HG02840 (cell line): ENCODE measurements around the gene HTRA3.

Source experiments
- ATAC-seq: cut with Tn5 transposase; IDR thresholded peaks from one replicate; pipeline ENCODE4 v1.9.1; 2021; ENCODE audit warnings: mild to moderate bottlenecking, moderate library complexity, moderate number of reproducible peaks; ENCODE audit not compliant: unreplicated experiment, low FRiP score

HTRA3 gene

GRCh38 chr4:8306511-8307021 lies 37.0 kb downstream of the HTRA3 start:
- ATAC-seq, result no peak

- no peak for ATAC-seq
Measured at GRCh38 chr4:8307121-8307520, 37.6 kb downstream of the HTRA3 start.

- ATAC-seq, result no peak
Measured at GRCh38 chr4:8307714-8308113, 38.2 kb downstream of the HTRA3 start.

GRCh38 chr4:8308144-8308543 lies 38.6 kb downstream of the HTRA3 start:
- no peak for ATAC-seq

- no peak for ATAC-seq
Measured at GRCh38 chr4:8308856-8309771, 39.6 kb downstream of the HTRA3 start.

GRCh38 chr4:8310306-8310705 lies 40.8 kb downstream of the HTRA3 start:
- no peak for ATAC-seq

GRCh38 chr4:8311101-8312068 lies 41.8 kb downstream of the HTRA3 start:
- ATAC-seq, result no peak

- ATAC-seq, result no peak
Measured at GRCh38 chr4:8312069-8312445, 42.5 kb downstream of the HTRA3 start.

- ATAC-seq, result no peak
Measured at GRCh38 chr4:8312976-8313375, 43.4 kb downstream of the HTRA3 start.

GRCh38 chr4:8314691-8315255 lies 45.2 kb downstream of the HTRA3 start:
- ATAC-seq, result no peak

GRCh38 chr4:8315435-8316250 lies 46.1 kb downstream of the HTRA3 start:
- ATAC-seq, result no peak

GRCh38 chr4:8316251-8316771 lies 46.8 kb downstream of the HTRA3 start:
- ATAC-seq, result no peak

GRCh38 chr4:8316911-8317351 lies 47.4 kb downstream of the HTRA3 start:
- no peak for ATAC-seq

- ATAC-seq, result no peak
Measured at GRCh38 chr4:8317474-8317873, 47.9 kb downstream of the HTRA3 start.

- ATAC-seq, result no peak
Measured at GRCh38 chr4:8318509-8318908, 49.0 kb downstream of the HTRA3 start.

GRCh38 chr4:8319061-8319460 lies 49.5 kb downstream of the HTRA3 start:
- no peak for ATAC-seq

- no peak for ATAC-seq
Measured at GRCh38 chr4:8319731-8320385, 50.3 kb downstream of the HTRA3 start.

GRCh38 chr4:8320386-8320750 lies 50.8 kb downstream of the HTRA3 start:
- no peak for ATAC-seq

- ATAC-seq, result no peak
Measured at GRCh38 chr4:8321220-8321619, 51.7 kb downstream of the HTRA3 start.
